ENCODE measurements around the gene SPATA20.

Gene SPATA20

DNA sequence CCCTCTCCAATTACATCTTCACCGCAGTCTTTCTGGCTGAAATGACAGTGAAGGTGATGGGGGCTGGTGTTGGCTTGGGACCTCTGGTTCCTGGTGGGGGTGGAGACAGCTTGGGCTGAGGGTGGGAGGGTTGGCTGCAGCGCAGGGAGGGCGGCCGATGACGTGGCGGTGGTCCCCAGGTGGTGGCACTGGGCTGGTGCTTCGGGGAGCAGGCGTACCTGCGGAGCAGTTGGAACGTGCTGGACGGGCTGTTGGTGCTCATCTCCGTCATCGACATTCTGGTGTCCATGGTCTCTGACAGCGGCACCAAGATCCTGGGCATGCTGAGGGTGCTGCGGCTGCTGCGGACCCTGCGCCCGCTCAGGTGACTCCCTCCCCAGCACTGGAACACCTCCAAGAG lies 55.9 kb downstream of the SPATA20 start:
- no peak for DNase-seq (ENCODE audit: low read depth)

GRCh38 chr17:50603340-50603739 lies 56.4 kb downstream of the SPATA20 start:
- no peak for DNase-seq (ENCODE audit: low read depth)

- no peak for DNase-seq (ENCODE audit: low read depth)
Observed at GRCh38 chr17:50604513-50604912, 57.5 kb downstream of the SPATA20 start.

GRCh38 chr17:50605429-50605828 lies 58.5 kb downstream of the SPATA20 start:
- no peak for DNase-seq (ENCODE audit: low read depth)
